ENCODE results near the gene NCR3LG1. TPM values are rescaled to one million over a fixed set of nuclear protein-coding genes. Genes with fewer than 3 reads are reported as not detected.

NCR3LG1 gene
- total and polyA plus RNA-seq, 2 donors (not counting 3 experiments of a cell fraction or from before 2014, with no cell fraction given): 2.2 to 8.1 TPM

DNA sequence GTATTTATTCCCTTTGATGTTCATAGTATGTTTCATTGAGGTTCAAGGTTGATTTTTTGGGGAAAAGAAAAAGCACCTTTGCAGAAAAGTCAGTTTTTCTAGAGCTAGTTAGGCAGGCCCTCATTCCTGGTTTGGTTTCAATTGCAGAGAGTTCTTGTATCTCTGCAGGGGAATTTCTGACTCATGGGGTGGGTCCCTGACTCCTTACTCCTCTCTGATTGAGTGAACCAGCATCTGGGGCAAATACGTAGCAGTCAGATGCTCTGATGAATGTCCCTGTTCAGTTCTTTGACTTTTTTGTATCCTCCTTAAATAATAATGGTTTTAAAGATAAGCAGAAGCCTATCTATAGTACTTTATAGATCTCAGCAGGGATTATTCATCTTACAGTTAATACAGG lies 7.7 kb upstream of the NCR3LG1 start:
- H3K36me3 ChIP-seq (ENCODE audit: control insufficient read depth in 2 of 2, extremely low read depth in 1 of 2, insufficient read depth in 2 of 2, low read length in 2 of 2): no peaks in the 10 kb centered on the region
- no peaks in the 10 kb centered on the region for H3K9me1 ChIP-seq (replicated peaks; ENCODE audit: control insufficient read depth, extremely low read depth, insufficient read depth, low read length)
- H3K27me3 ChIP-seq (ENCODE audit: control insufficient read depth in 2 of 2, insufficient read depth in 2 of 2, low read length in 2 of 2): no peaks in the 10 kb centered on the region
- H4K20me1 ChIP-seq (replicated peaks; ENCODE audit: control insufficient read depth, extremely low read depth, insufficient read depth, low read length): no peaks in the 10 kb centered on the region
- dilution Hi-C loops (cut with MboI; ENCODE audit: extremely low pct_ligation_motif_present, low sequenced_read_pairs) (no loop called here), intact Hi-C loops (cut with micrococcal nuclease) (no loop called here)
- no peaks in the 10 kb centered on the region for H3K9me3 ChIP-seq (replicated peaks; ENCODE audit: control insufficient read depth, insufficient read depth, low read length)
- no peaks in the 10 kb centered on the region for H3K4me1 ChIP-seq (ENCODE audit: control insufficient read depth, extremely low read depth, insufficient read depth, low read length)
- FAIRE-seq (no peak), DNase-seq (ENCODE audit: low read depth, low spot score) (no peak)
- BruUV-seq (replicated peaks): no TSS peak
- no peak overlapping the region for H3K9ac ChIP-seq (replicated peaks; ENCODE audit: extremely low read depth, insufficient read depth, low read length)
- POLR2A ChIA-PET: no interaction called here
- no peaks in the 10 kb centered on the region for H3K79me2 ChIP-seq (ENCODE audit: control insufficient read depth, insufficient read depth, low read length)
- TF ChIP-seq EZH2 (IDR thresholded peaks at IDR 0.05; ENCODE audit: borderline replicate concordance, low read depth, low read length, severe bottlenecking): no peak
- no peak for TF ChIP-seq MYC (IDR thresholded peaks at IDR 0.05; ENCODE audit: low read depth, low read length)
- TF ChIP-seq, protein P1, sequence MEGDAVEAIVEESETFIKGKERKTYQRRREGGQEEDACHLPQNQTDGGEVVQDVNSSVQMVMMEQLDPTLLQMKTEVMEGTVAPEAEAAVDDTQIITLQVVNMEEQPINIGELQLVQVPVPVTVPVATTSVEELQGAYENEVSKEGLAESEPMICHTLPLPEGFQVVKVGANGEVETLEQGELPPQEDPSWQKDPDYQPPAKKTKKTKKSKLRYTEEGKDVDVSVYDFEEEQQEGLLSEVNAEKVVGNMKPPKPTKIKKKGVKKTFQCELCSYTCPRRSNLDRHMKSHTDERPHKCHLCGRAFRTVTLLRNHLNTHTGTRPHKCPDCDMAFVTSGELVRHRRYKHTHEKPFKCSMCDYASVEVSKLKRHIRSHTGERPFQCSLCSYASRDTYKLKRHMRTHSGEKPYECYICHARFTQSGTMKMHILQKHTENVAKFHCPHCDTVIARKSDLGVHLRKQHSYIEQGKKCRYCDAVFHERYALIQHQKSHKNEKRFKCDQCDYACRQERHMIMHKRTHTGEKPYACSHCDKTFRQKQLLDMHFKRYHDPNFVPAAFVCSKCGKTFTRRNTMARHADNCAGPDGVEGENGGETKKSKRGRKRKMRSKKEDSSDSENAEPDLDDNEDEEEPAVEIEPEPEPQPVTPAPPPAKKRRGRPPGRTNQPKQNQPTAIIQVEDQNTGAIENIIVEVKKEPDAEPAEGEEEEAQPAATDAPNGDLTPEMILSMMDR (IDR thresholded peaks at IDR 0.05; ENCODE audit: extremely low read depth in 1 of 2, insufficient read depth in 1 of 2, low read depth in 1 of 2, low read length in 2 of 2): no peak
- TF ChIP-seq FOS (IDR thresholded peaks at IDR 0.05; ENCODE audit: borderline replicate concordance, insufficient read depth, low read length): no peak
- TF ChIP-seq POLR2A (IDR thresholded peaks at IDR 0.05; ENCODE audit: low read depth, low read length): no peak
- no peak for TF ChIP-seq POLR2AphosphoS5 (IDR thresholded peaks at IDR 0.05; ENCODE audit: insufficient read depth, low read depth, low read length)
- TF ChIP-seq, protein P2, sequence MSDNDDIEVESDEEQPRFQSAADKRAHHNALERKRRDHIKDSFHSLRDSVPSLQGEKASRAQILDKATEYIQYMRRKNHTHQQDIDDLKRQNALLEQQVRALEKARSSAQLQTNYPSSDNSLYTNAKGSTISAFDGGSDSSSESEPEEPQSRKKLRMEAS (IDR thresholded peaks at IDR 0.05; ENCODE audit: insufficient read depth, insufficient read length): no peak
- no peak for TF ChIP-seq JUN (IDR thresholded peaks at IDR 0.05; ENCODE audit: borderline replicate concordance, insufficient read depth, insufficient read length, low read depth)
- TF ChIP-seq GATA2 (IDR thresholded peaks at IDR 0.05; ENCODE audit: insufficient read depth, insufficient read length, low read depth, low read length): no peak
- no peak overlapping the region for H3K4me2 ChIP-seq (ENCODE audit: insufficient read depth, low read length)
- no peak overlapping the region for H3K4me3 ChIP-seq (replicated peaks in 1 of 3; ENCODE audit: insufficient read depth in 1 of 3, low read depth in 1 of 3, low read length in 3 of 3)
- CTCF ChIA-PET: interaction anchor here (1.3 kb wide), 1 partner anchor 10 kb away, joined by 8 read pairs; no protein-coding TSS in a partner anchor
- H3K27ac ChIP-seq (ENCODE audit: insufficient read depth, low read depth, low read length): no peak overlapping the region
- H2AFZ ChIP-seq (ENCODE audit: low read depth, low read length): no peak overlapping the region

Data from endothelial cell of umbilical vein (primary cell).